ENCODE results near the gene MORN1.

Gene MORN1

DNA sequence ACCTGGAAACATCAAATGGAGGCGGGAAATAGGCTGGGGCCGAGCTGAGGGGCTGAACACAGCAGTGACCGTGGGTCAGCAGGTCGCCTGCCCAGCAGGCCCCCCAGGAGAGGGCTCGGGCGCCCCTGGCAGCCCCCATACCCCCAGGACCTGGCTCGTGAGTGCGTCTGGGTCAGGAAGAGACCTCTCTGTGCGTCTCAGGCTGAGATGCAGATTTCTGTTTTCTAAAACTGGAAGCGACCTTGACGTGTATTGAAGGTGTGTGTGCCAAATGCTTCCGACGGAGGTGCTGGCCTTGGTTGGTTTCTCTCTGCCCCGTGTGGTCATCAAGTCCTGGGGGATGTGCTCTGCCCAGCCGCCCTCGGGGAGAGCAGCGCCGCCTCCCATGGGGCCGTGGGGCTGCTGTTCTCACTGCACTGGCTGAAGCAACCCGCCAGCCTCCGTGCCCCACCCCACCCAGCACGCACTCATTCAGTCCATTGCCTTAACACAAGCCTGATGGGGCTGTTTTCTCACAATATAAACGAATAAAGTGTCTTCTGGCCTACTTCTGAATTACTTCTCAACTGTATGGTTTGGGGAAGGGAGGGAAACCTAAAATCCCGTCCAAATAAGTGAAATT, 13.6 kb upstream of the MORN1 start:
- DNase-seq (ENCODE audit: low read depth, low spot score), result no peak

DNA sequence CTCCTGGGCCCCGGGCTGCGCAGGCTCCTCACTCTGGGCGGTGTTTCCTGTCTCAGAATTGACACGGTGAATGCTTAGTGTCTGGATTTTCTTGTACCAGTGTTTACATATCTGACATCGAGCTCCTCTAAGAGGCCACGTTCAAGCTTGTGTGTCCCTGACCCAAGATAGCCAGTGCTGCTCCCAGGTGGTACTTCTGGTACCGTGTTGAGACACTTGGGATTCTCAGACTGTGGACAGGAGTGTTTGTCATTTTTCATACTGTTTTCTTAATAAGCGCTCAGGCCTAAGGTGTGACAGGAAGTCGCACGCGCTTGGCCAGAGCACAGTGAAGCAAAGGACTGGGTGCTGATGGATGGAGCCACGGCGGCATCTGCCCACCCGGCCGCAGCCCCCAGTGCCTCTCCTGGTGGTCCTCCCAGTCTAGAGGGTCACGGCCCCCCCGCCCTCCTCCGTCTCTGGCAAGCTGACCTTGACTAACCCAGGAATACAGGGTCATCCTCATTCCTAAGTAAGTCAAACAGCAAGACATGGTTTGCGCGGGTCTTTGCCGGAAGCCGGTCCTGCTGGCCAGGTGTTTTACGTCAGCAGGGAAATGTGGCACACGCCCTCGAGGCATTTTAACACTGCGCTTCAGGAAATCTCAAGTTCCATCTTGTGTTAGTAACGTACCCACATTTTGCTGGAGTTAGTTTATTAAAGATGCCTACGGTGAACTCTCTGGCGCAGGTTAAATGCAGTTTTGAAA, 13.0 kb upstream of the MORN1 start:
- DNase-seq (ENCODE audit: low read depth, low spot score), result no peak

DNA sequence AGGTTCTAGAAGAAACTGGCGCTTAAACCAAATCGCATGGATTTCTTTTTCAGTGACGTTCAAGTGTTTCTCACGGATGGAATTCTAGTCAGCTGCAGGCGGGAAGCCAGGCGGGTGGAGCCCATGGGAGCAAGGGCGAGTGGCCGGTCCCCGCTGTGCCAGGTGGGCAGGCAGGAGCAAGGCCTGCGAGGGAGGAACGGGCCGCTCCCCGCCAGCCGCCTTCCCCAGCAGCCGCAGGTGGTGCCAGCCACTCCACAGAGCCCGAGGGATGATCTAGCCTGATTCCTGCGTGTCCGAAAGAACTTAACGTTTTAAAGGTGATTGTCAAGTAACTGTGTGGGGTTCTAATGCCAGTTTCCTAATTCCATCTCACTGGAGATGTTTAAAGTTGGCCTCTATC, 11.9 kb upstream of the MORN1 start:
- DNase-seq (ENCODE audit: low read depth, low spot score), result no peak

DNA sequence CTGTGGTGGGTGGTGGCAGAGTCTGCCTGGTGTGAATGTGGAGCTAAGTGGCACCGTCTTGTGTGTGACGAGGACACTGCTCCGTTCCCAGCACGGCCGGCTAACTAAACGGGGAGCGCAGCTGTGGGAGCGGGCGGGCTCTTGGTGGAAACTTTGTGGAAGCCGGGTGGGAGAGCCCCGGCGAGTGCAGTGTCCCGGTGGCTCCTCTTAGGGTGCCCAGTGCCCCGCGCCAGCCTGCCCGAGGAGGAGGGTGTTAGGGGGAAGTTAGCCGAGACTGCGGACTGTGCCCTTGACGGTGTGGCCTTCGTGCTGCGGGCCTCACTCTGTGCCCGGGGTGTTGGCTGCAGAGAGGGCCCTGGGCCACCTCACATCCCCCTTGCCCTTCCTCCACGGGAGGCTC, 11.1 kb upstream of the MORN1 start:
- no peak for DNase-seq (ENCODE audit: low read depth, low spot score)

DNA sequence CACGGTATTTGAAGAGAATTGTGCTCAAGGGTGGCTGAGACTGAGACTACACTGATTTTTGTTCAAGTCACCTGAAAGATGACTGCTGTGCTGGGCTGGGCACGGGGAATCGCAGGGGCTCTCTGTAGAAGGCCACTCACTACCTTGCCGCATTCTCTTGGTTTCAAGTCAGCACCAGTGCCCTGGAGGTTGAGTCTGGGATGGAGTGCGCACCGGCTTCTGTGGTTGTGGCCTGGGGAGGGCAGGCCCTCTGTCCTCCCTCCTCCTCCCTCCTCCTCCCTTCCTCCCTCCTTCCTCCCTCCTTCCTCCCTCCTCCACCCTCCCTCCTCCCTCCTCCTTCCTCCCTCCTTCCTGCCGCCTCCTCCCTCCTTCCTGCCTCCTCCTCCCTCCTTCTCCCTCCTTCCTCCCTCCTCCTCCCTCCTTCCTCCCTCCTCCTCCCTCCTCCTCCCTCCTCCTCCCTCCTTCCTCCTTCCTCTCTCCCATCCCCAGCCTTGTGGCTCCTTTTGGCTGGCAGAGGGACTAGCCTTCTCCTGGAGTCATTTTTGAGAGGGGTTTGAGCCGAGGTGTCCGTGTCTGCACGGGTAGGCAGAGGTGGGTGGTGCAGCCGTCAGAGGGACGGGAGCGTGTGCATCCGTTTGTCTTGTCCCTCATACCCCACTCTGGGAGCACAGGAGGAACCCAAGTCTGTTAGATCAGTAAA, 9.7 kb upstream of the MORN1 start:
- DNase-seq (ENCODE audit: low read depth, low spot score), result no peak

DNA sequence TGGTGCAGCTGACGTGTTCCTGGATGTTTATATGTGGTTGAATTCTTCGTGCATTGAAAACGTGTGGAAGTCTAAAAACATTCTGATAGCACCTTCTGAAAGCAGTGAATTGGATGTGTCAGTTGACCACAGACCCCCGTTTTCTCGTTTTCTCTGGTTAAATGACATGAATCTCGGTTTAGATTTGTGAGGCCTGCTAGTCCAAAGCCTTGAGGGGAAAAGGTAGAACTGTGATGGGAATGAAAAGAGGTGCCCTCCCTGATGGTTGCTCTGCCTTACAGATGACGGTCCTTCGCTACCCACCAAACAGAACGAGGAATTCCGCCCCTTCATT, 9.2 kb upstream of the MORN1 start:
- DNase-seq (ENCODE audit: low read depth, low spot score), result no peak

DNA sequence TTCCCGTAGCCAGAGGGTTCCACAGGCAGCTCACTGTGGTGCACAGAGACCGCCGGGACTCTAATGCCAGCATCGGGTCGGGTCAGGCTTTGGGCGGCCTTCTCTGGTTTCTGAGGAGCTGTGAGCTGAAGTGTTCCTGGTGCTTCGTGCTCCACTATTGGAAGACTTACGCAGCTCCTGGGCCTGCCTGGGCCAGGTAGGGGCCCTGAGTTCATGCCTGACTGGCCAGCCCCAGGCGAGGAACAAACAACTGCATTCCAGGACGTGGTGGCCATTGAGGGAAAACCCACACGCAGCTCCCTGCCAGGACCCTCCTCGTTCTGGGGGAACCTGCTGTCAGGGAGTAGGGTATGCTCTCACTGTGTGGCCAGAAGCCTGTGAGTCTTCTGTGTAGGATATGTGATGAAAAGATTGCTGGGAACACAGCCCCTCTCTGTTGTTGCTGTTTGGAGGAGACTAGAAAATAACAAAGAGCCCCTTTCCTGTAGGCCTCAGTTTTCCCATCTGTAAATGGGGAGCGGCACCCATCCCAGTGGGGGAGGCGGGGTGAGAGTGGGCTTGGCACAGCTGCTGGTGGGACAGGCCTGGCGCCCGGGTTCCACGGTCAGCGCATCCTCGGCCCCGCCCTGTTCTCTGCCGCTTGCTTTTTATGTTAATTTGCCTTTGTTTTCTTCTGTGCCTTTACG, 8.7 kb upstream of the MORN1 start:
- no peak for DNase-seq (ENCODE audit: low read depth, low spot score)

DNA sequence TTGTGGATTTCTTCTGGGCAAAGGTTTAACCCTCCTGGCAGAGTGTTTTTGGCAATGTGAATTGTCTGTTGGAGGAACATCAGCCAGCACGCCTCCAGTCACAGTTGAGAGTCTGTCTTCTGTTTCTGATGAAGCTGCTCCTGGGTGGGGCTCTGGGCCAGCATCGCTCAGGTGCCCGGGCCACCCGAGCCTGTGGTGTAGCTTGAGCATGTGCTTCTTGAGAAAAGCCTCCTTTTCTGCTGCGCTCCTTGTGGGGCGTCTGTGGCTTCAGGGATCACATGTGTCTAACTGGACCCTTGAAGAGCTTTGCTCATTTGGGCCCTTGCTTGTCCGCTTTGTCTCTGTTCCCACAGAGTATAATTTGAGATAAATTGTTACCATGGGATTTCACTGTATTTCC, 7.5 kb upstream of the MORN1 start:
- no peak for DNase-seq (ENCODE audit: low read depth, low spot score)

DNA sequence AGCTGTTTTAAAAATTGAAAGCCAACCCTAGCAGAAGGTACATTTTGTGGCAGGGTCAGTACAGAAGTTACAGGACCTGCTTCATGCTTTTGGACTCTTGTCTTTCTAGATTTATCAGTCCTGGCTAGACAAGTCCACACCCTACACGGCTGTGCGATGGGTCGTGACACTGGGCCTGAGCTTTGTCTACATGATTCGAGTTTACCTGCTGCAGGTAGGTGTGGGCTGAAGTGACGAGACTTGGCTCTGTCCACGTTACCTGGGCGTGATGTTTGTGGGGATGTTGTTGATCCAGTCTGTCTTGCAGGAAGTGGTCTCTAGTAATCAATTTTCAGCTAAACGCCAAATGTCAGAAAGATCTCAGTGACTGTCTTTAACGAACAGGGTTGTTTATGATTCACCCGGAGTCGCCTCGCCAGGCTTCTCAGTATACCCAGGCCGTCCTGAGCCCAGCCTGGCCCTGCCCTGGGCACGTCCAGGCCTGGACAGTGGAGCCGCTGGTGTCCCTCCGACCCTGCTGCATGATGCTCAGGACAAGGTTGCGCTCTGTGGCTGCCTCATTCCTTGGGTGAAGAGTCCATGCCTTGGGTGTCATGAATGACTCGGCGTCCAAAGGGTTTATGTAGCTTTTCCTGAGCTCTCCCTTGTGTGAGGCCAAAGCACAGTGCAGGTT, 5.8 kb upstream of the MORN1 start:
- no peak for DNase-seq (ENCODE audit: low read depth, low spot score)

DNA sequence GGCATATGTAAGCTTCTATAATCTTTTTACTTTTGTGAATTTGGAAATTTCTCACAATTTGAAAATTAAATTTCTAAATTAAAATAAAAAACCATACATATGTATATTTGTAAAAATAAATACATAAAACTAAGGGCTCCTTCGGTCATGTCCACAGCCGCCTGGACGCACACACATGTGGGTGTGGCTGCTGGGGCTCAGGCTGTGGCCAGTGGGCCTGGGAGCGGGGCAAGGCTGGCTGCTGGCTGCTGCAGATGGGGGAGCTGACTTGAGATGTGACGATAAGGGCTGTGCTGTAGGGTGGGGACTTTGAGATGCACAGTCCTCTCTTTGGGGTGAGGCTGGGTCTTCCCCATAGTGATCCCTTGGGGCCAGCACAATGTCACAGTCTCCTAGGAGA, 5.1 kb upstream of the MORN1 start:
- DNase-seq (ENCODE audit: low read depth, low spot score), result no peak

DNA sequence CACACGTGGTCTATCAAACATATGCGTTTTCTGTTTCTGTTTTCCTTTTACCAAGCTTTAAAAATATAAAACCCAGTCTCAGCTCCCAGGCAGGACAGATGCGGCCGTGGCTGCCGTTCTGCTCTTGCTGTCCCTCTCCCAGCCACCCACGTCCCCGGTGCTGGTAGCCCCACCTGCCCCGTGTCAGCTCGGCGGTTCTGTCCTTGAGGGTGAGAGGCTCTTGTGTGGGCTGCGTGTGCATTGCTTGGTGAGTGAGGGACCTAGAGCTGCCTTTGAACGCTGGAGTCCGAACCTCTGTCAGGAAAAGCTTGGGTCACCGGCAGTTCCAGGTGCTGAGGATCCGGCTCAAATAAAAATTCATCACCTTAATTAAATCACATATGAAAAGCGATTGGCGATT, 4.7 kb upstream of the MORN1 start:
- DNase-seq (ENCODE audit: low read depth, low spot score), result no peak

DNA sequence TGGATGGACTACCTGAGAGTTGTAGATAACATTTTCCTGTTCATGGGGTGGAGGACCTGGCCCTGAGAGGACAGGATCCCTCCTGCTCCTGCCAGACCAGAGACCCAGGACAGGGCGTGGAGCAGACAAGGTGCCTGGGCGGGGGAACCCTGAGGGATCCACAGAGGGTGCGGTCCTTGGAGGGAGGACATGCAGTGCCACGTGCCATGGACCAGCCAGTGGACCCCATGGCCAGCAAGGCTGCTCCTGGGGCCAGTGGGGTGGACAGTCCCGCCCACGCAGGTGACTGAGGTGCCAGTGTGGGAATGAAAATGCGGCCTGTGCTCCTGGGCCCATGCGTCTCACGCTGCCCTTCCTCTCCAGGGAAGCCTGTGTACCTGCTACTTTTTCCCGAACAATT, 3.9 kb upstream of the MORN1 start:
- no peak for DNase-seq (ENCODE audit: low read depth, low spot score)

DNA sequence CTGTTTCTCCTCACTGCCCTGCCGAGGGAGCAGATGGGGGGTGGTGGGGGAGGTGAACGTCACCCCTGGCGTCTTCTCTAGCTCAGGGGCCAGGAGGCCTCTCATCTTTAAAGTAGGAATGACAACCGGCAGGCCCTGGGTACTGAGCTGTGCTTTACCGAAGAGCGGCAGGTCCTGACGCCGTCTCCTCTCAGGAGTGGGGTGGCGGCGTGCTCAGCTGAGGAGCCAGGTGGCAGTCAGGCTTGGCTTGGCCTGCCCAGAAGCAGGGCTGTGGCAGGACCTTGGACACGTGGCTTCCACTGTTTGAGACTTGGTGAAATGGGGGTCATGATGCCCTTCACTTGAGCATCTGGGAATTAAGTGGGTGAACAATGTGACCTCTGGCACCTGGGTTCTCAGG, 3.4 kb upstream of the MORN1 start:
- DNase-seq (ENCODE audit: low read depth, low spot score), result no peak

DNA sequence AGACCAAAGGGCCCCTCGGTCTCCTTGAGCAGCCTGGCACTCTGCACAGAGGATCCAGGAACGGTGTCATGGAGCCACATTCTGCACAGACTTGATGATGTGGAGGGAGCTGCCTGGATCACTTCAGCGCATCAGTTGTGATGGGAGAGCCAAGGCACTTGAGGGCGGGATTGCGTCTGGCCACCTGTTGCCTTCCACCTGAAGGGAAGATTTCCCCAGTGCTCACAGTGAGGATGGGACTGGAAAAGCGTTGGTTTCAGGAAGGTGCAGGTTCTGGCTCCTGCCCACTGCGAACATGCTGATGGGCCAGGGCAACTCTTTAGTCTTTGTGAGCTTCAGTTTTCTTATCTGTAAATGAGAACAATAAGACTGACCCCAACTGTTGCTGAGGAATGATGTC, 2.9 kb upstream of the MORN1 start:
- no peak for DNase-seq (ENCODE audit: low read depth, low spot score)

DNA sequence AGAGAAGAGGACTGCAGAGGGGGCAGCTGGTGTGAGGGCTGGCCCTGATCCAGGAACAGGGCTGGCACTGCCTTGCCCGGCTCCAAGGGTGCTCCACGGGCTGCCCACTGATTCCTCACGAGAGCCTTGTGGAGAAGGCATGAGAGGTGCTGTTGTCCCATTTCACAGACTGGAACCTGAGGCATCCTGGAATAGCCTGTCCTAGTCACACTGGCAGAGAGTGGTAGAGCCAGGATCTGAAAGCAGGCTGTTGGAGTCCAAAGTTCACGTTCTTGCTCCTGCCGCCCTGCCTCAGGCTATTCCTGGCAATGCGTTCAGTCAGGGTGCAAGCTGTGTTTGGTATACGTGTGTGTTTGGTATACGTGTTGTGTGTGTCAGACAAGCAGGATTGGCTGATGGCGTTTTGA, 2.1 kb upstream of the MORN1 start:
- DNase-seq (ENCODE audit: low read depth, low spot score), result no peak

DNA sequence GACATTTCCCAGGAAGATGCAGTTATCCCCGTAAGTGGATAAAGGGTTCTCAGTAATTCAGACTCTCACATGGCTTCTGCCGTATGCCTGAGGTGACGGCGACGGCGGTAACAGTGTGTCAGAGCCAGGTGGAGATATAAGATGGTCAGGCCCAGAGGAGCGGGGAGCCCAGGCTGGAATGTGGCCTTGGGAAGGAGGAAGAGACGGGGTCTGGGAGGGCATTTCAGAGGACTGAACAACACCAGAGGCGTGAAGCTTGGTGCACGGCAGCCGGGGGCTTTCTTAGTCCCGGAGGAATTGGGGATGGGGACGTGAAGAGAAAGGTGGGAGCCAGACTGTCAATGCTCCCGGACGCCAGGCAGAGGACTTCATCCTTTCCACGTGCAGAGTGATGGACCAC, 1.3 kb upstream of the MORN1 start:
- DNase-seq (ENCODE audit: low read depth, low spot score), result no peak

DNA sequence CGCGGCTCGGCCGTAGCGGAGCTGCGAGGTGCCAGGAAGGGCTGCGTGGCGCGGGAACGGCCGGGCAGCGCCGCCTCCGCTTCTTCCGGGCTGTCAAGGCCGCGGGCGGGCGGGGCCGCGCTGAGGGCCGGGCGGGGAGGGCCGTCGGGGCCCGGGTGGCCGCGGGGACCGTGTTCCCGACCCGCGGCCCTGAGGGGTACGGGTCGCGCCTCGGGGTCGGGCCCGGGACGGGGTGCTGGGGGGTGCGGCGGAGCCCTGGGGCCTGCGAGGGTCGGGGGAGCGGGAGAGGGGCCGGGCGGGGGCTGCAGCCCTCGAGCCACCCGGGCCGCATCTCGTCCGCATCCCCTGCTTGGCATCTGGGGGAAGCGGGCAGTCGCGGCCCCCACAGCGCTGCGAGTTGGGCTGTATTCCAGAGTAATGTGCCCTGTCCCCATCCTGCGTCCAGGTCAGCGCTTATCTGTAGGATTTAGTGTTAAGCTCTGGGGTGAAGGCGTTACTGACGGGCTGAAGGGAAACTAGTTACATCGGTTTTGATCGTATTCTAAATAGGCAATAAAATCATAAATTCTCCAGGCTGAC, 666 bp upstream of the MORN1 start:
- no peak for DNase-seq (ENCODE audit: low read depth, low spot score)

DNA sequence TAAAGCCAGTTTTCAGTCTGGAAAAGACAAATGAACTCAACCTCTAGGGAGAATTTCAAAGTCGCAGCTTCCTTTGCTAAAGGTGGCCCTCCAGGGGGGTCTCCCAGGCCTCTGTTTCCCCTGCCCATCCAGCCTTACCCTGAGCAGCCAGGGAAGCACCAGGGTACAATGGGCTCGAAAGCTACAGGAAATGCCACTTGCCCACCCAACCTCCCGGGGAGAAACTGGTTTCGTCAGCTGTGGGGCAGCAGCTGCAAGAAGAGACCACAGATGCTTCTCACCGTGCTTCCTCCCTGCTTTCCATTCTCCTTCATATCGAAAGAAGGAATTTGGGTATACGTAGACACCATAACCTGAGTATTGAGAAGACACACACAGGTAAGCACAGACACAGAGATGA, 1.7 kb downstream of the MORN1 start:
- DNase-seq (ENCODE audit: low read depth, low spot score), result no peak

DNA sequence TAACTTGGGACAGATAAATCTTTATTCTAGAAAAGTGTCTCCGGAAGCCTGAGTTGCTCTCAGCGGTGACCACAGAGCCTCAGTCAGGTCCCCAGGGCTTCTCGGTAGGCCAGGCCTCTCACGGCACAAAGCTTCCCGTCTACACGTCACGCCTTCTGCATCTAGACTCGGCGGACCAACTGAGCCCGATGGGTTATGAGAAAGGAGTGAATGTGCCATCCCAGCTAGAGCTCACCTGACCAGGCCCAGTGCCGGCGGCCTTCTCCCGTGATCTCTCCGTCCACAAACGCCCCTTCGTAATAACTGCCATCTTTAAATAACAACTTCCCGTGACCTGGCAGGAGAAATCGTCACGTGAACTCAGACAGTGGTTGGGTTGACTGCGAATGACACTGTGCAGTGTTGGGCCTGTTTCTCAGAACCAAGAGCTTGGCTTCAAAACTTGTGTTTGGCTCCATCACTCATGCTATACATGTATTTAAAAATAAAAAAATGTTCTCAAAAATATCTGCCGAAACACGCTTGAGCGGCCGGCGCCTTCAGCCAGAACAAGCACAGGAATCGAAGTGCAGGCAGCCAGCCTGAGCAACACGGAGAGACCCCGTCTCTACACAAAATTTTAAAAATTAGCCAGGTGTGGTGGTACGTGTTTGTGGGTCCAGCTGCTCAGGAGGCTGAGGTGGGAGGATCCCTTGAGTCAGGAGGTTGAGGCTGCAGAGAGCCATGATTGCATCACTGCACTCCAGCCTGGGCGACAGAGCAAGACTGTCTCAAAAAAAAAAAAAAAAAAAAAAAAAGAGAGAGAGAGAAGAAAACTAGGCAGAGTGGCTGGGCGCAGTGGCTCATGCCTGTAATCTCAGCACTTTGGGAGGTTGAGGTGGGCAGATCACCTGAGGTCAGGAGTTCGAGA, 3.1 kb downstream of the MORN1 start:
- DNase-seq (ENCODE audit: low read depth, low spot score), result no peak

Measured in brain pericyte (primary cell).